HFFc6 (cell line): ENCODE data around the gene PSAP. TPM values are rescaled to one million over a fixed set of nuclear protein-coding genes. Genes with fewer than 3 reads are reported as not detected.

ENCODE experiments used
- DNase-seq: peaks from one replicate; pipeline ENCODE4 v3.0.0-alpha.2; 2018
- H3K27ac Mint-ChIP-seq: 2 replicates; pipeline ENCODE4 v1.8.0; 2020; ENCODE audit warnings: mild to moderate bottlenecking, mixed read lengths
- H3K27me3 Mint-ChIP-seq: 2 replicates; pipeline ENCODE4 v1.8.0; 2021; ENCODE audit warnings: mild to moderate bottlenecking, moderate library complexity, mixed read lengths; ENCODE audit not compliant: insufficient read depth
- H3K36me3 Mint-ChIP-seq: 2 replicates; pipeline ENCODE4 v1.8.0; 2021; ENCODE audit warnings: low read depth, mixed read lengths
- H3K4me1 Mint-ChIP-seq: 2 replicates; pipeline ENCODE4 v1.8.0; 2020; ENCODE audit warnings: low read depth, mixed read lengths
- H3K4me3 Mint-ChIP-seq: 2 replicates; pipeline ENCODE4 v1.8.0; 2020; ENCODE audit warnings: mild to moderate bottlenecking, moderate library complexity, mixed read lengths
- H3K9me3 Mint-ChIP-seq: 2 replicates; pipeline ENCODE4 v1.8.0; 2020; ENCODE audit warnings: mild to moderate bottlenecking, mixed read lengths
- total RNA-seq, 6 experiments: library from RNA; stranded (reverse); fragmentation: NEBNext Ultra II Directional; extraction: Animal tissue kit (Norgen Biotek cat#: 25700); gene quantifications; 2 replicates in 1 of 6; 3 replicates in 5 of 6; pipeline ENCODE4 v1.2.3, GENCODE V29; 2021
- TF ChIP-seq, protein P1 (sequence below): fragments of 200-600 bp; sonication (generic); IDR thresholded peaks from 2 replicates; pipeline ENCODE4 v1.5.0; 2021; ENCODE audit warnings: antibody characterized with exemption, mild to moderate bottlenecking

The PSAP gene
- total RNA-seq, 6 experiments from 2014 or later = 375 to 549 (median 404) TPM

- Mint-ChIP-seq H3K4me3 (no peak overlapping the region), H3K4me1 (no peaks in the 10 kb centered on the region), H3K27ac (no peak overlapping the region), H3K9me3 (no peaks in the 10 kb centered on the region), H3K27me3 (peaks cover 17% of the 10 kb centered on the region), H3K36me3 (peaks cover 2% of the 10 kb centered on the region; the same call in 1 of the 2 replicates)
- DNase-seq = no peak
- TF ChIP-seq, protein P1, sequence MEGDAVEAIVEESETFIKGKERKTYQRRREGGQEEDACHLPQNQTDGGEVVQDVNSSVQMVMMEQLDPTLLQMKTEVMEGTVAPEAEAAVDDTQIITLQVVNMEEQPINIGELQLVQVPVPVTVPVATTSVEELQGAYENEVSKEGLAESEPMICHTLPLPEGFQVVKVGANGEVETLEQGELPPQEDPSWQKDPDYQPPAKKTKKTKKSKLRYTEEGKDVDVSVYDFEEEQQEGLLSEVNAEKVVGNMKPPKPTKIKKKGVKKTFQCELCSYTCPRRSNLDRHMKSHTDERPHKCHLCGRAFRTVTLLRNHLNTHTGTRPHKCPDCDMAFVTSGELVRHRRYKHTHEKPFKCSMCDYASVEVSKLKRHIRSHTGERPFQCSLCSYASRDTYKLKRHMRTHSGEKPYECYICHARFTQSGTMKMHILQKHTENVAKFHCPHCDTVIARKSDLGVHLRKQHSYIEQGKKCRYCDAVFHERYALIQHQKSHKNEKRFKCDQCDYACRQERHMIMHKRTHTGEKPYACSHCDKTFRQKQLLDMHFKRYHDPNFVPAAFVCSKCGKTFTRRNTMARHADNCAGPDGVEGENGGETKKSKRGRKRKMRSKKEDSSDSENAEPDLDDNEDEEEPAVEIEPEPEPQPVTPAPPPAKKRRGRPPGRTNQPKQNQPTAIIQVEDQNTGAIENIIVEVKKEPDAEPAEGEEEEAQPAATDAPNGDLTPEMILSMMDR = no peak
Measured at GRCh38 chr10:71812913-71813590, 38.0 kb downstream of the PSAP start.

- no peaks in the 10 kb centered on the region for H3K9me3 Mint-ChIP-seq
- H3K27ac Mint-ChIP-seq = no peak overlapping the region
Measured at GRCh38 chr10:71812016-71812912, 38.8 kb downstream of the PSAP start.

DNA sequence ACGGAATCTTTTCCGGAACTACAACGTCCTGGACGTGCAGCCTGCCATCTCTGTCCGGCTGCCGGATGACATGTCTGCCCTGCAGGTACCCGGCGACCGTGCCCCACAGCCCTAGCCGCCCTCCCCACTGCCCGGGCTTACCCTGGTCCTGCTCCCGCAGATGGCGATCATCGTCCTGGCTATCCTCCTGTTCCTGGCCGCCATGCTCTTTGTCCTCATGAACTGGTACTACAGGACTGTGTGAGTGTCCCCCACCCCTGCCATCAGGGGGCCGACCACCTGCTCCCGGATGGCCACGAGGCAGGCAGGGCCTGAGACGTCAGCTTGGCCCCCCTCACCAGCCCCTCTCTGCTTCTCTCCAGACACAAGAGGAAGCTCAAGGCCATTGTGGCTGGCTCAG, 39.7 kb downstream of the PSAP start:
- H3K9me3 Mint-ChIP-seq = no peaks in the 10 kb centered on the region
- H3K4me1 Mint-ChIP-seq = no peaks in the 10 kb centered on the region
- H3K27me3 Mint-ChIP-seq = peaks cover 22% of the 10 kb centered on the region
- no peaks in the 10 kb centered on the region for H3K36me3 Mint-ChIP-seq
- H3K27ac Mint-ChIP-seq = no peak overlapping the region
- DNase-seq = no peak
- no peak overlapping the region for H3K4me3 Mint-ChIP-seq
- TF ChIP-seq, protein P1 = no peak

More at GRCh38 chr10:71812016-71812912, 38.8 kb downstream of the PSAP start:
- no peaks in the 10 kb centered on the region for H3K36me3 Mint-ChIP-seq
- TF ChIP-seq, protein P1 = peak; percentile 86
- H3K4me3 Mint-ChIP-seq = no peak overlapping the region
- H3K27me3 Mint-ChIP-seq = peaks cover 17% of the 10 kb centered on the region
- H3K4me1 Mint-ChIP-seq = no peaks in the 10 kb centered on the region
- peak; percentile 4 for DNase-seq

- H3K4me1 Mint-ChIP-seq = no peaks in the 10 kb centered on the region
- DNase-seq = no peak
- TF ChIP-seq, protein P1 = no peak
Measured at GRCh38 chr10:71810048-71810750, 40.9 kb downstream of the PSAP start.

DNA sequence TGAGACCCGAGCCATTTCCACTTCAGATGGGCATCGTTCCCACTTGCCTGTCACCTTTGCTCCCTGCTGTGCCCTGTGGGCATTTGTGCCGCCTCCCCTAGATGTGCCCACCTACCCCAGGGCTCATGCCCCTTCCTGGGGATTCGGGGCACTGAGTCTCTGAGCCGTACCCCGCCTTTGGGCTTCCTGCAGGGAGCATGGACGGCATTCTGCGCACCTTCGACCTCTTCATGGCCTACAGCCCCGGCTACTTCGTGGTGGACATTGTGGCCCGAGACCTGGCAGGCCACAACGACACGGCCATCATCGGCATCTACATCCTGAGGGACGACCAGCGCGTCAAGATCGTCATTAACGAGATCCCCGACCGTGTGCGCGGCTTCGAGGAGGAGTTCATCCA, 41.4 kb downstream of the PSAP start:
- Mint-ChIP-seq H3K9me3 (no peaks in the 10 kb centered on the region), H3K4me1 (no peaks in the 10 kb centered on the region), H3K27me3 (peaks cover 27% of the 10 kb centered on the region), H3K36me3 (no peaks in the 10 kb centered on the region), H3K4me3 (no peak overlapping the region), H3K27ac (no peak overlapping the region)
- DNase-seq = no peak
- TF ChIP-seq, protein P1 = no peak

More at GRCh38 chr10:71810048-71810750, 40.9 kb downstream of the PSAP start:
- Mint-ChIP-seq H3K27me3 (peaks cover 24% of the 10 kb centered on the region), H3K9me3 (no peaks in the 10 kb centered on the region), H3K27ac (no peak overlapping the region), H3K36me3 (no peaks in the 10 kb centered on the region), H3K4me3 (no peak overlapping the region)
